ENCODE data around the gene PI4KA. TPM values are rescaled to one million over a fixed set of nuclear protein-coding genes. Genes with fewer than 3 reads are reported as not detected.

The PI4KA gene
- total and polyA plus RNA-seq, 2 donors from 2014 or later = 37.3 to 92.8 TPM

DNA sequence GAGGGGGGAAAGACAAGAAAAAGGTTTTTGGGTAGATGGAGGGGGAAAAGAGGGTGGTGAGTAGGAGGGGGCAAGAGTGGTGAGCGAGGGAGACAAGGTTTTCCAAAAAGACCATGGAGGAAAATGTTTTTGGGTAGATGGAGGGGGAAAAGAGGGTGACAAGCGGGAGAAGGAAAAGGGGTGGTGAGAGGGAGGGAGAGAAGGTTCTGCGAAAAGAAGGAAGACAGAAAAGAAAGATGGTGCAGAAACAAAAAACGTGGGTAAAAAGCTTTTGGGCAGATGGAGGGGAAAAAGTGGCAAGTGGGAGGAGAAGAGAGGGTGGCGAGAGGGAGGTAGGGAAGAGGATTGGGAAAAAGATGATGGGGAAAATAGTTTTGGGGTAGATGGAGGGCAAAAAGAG lies 200.6 kb downstream of the PI4KA start:
- Histone ChIP-seq H3K27ac (ENCODE audit: low read depth in 2 of 2, low read length in 2 of 2) (no peak overlapping the region), H3K4me3 (ENCODE audit: low read length in 3 of 3) (no peak overlapping the region), H3K36me3 (ENCODE audit: control insufficient read depth in 2 of 3, insufficient read depth in 3 of 3, low read length in 3 of 3) (no peaks in the 10 kb centered on the region), H3K9me3 (ENCODE audit: control insufficient read depth in 2 of 3, insufficient read depth in 1 of 3, low read length in 3 of 3) (no peaks in the 10 kb centered on the region), H3K27me3 (ENCODE audit: control insufficient read depth, insufficient read depth, low read length) (peaks cover 2% of the 10 kb centered on the region), H3K9ac (ENCODE audit: low read length in 3 of 3) (no peak overlapping the region), H3K4me1 (ENCODE audit: control insufficient read depth in 2 of 3, insufficient read depth in 2 of 3, low read depth in 1 of 3, low read length in 3 of 3) (no peaks in the 10 kb centered on the region)
- TF ChIP-seq, protein P1, sequence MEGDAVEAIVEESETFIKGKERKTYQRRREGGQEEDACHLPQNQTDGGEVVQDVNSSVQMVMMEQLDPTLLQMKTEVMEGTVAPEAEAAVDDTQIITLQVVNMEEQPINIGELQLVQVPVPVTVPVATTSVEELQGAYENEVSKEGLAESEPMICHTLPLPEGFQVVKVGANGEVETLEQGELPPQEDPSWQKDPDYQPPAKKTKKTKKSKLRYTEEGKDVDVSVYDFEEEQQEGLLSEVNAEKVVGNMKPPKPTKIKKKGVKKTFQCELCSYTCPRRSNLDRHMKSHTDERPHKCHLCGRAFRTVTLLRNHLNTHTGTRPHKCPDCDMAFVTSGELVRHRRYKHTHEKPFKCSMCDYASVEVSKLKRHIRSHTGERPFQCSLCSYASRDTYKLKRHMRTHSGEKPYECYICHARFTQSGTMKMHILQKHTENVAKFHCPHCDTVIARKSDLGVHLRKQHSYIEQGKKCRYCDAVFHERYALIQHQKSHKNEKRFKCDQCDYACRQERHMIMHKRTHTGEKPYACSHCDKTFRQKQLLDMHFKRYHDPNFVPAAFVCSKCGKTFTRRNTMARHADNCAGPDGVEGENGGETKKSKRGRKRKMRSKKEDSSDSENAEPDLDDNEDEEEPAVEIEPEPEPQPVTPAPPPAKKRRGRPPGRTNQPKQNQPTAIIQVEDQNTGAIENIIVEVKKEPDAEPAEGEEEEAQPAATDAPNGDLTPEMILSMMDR (IDR thresholded peaks at IDR 0.05; ENCODE audit: borderline replicate concordance, extremely low read depth, insufficient read depth) = no peak
- no peak for DNase-seq
- intact Hi-C loops (cut with DNase I) = no loop called here
- no peak for FAIRE-seq

Other genes starting within 250 kb of the PI4KA start
- gene SERPIND1, start 84.7 kb downstream of the PI4KA start, total RNA-seq = not detected
- not detected for gene SERPIND1, start 84.7 kb downstream of the PI4KA start, polyA plus RNA-seq (ENCODE audit: insufficient read depth, low read depth, low replicate concordance)
- 25.4 TPM for gene SNAP29, start 196 bp upstream of the PI4KA start, total RNA-seq
- gene SNAP29, start 196 bp upstream of the PI4KA start, polyA plus RNA-seq (ENCODE audit: insufficient read depth, low read depth, low replicate concordance) = 26.8 TPM
- 44.7 TPM for gene CRKL, start 58.6 kb upstream of the PI4KA start, total RNA-seq
- 11.9 TPM for gene CRKL, start 58.6 kb upstream of the PI4KA start, polyA plus RNA-seq (ENCODE audit: insufficient read depth, low read depth, low replicate concordance)
- gene AIFM3, start 108.4 kb upstream of the PI4KA start, total RNA-seq = 3.1 TPM
- gene AIFM3, start 108.4 kb upstream of the PI4KA start, polyA plus RNA-seq (ENCODE audit: insufficient read depth, low read depth, low replicate concordance) = 4.4 TPM
- gene LZTR1, start 123.5 kb upstream of the PI4KA start, total RNA-seq = 66.4 TPM
- 24.3 TPM for gene LZTR1, start 123.5 kb upstream of the PI4KA start, polyA plus RNA-seq (ENCODE audit: insufficient read depth, low read depth, low replicate concordance)
- 25.5 TPM for gene THAP7, start 143.3 kb upstream of the PI4KA start, total RNA-seq
- gene THAP7, start 143.3 kb upstream of the PI4KA start, polyA plus RNA-seq (ENCODE audit: insufficient read depth, low read depth, low replicate concordance) = 44.1 TPM
- 1.0 TPM for gene P2RX6, start 156.4 kb upstream of the PI4KA start, total RNA-seq
- gene P2RX6, start 156.4 kb upstream of the PI4KA start, polyA plus RNA-seq (ENCODE audit: insufficient read depth, low read depth, low replicate concordance) = 1.6 TPM
- 0.57 TPM for gene SLC7A4, start 173.8 kb upstream of the PI4KA start, total RNA-seq
- gene SLC7A4, start 173.8 kb upstream of the PI4KA start, polyA plus RNA-seq (ENCODE audit: insufficient read depth, low read depth, low replicate concordance) = 1.2 TPM
- not detected for gene LRRC74B, start 187.1 kb upstream of the PI4KA start, total RNA-seq
- not detected for gene LRRC74B, start 187.1 kb upstream of the PI4KA start, polyA plus RNA-seq (ENCODE audit: insufficient read depth, low read depth, low replicate concordance)